Measurements from ENCODE around the gene IKZF3.
"Not testable (repeated sequence)": the region's sequence is repeated elsewhere in the genome, so short reads cannot be mapped to it uniquely, and the experiment has no call there.

IKZF3 gene

GRCh38 chr17:39714234-39714633 lies 149.9 kb downstream of the IKZF3 start:
- peaks cover 28 to 45% of the 10 kb centered on the region in 2 donors for H3K36me3 ChIP-seq (ENCODE audit: control insufficient read depth in 2 of 2, insufficient read depth in 2 of 2, low read length in 2 of 2)
- H3K4me1 ChIP-seq (ENCODE audit: control insufficient read depth, insufficient read depth, low read length), result peaks cover 3% of the 10 kb centered on the region
- no peaks in the 10 kb centered on the region for H3K9me3 ChIP-seq (ENCODE audit: control insufficient read depth in 2 of 2, low read length in 2 of 2)
- no peak overlapping the region for H3K4me3 ChIP-seq (ENCODE audit: low read length in 2 of 2)
- no peak overlapping the region for H3K27ac ChIP-seq (ENCODE audit: low read length)
- no peak overlapping the region for H3K9ac ChIP-seq (ENCODE audit: low read length in 2 of 2)
- H3K27me3 ChIP-seq (ENCODE audit: control insufficient read depth in 1 of 2, insufficient read depth in 2 of 2, low read length in 2 of 2), result no peaks in the 10 kb centered on the region

GRCh38 chr17:39711851-39712250 lies 152.3 kb downstream of the IKZF3 start:
- Histone ChIP-seq H3K4me1 (ENCODE audit: control insufficient read depth, insufficient read depth, low read length) (peaks cover 3% of the 10 kb centered on the region), H3K27me3 (ENCODE audit: control insufficient read depth in 1 of 2, insufficient read depth in 2 of 2, low read length in 2 of 2) (no peaks in the 10 kb centered on the region), H3K27ac (ENCODE audit: low read length) (no peak overlapping the region), H3K9ac (ENCODE audit: low read length in 2 of 2) (no peak overlapping the region), H3K36me3 (ENCODE audit: control insufficient read depth in 2 of 2, insufficient read depth in 2 of 2, low read length in 2 of 2) (peaks cover 29 to 49% of the 10 kb centered on the region in 2 donors), H3K4me3 (ENCODE audit: low read length in 2 of 2) (no peak overlapping the region), H3K9me3 (ENCODE audit: control insufficient read depth in 2 of 2, low read length in 2 of 2) (no peaks in the 10 kb centered on the region)

GRCh38 chr17:39711071-39711470 lies 153.0 kb downstream of the IKZF3 start:
- H3K9me3 ChIP-seq (ENCODE audit: control insufficient read depth in 2 of 2, low read length in 2 of 2); H3K9ac ChIP-seq (ENCODE audit: low read length in 2 of 2); H3K27ac ChIP-seq (ENCODE audit: low read length); H3K4me3 ChIP-seq (ENCODE audit: low read length in 2 of 2); H3K4me1 ChIP-seq (ENCODE audit: control insufficient read depth, insufficient read depth, low read length); H3K27me3 ChIP-seq (ENCODE audit: control insufficient read depth in 1 of 2, insufficient read depth in 2 of 2, low read length in 2 of 2): not testable (repeated sequence)
- peaks cover 29 to 51% of the 10 kb centered on the region in 2 donors for H3K36me3 ChIP-seq (ENCODE audit: control insufficient read depth in 2 of 2, insufficient read depth in 2 of 2, low read length in 2 of 2)

GRCh38 chr17:39709998-39710964 lies 153.8 kb downstream of the IKZF3 start:
- Histone ChIP-seq H3K9me3 (ENCODE audit: control insufficient read depth in 2 of 2, low read length in 2 of 2) (no peaks in the 10 kb centered on the region), H3K4me3 (ENCODE audit: low read length in 2 of 2) (no peak overlapping the region), H3K36me3 (ENCODE audit: control insufficient read depth in 2 of 2, insufficient read depth in 2 of 2, low read length in 2 of 2) (peaks cover 23 to 43% of the 10 kb centered on the region in 2 donors), H3K27me3 (ENCODE audit: control insufficient read depth in 1 of 2, insufficient read depth in 2 of 2, low read length in 2 of 2) (no peaks in the 10 kb centered on the region), H3K27ac (ENCODE audit: low read length) (no peak overlapping the region), H3K4me1 (ENCODE audit: control insufficient read depth, insufficient read depth, low read length) (peaks cover 4% of the 10 kb centered on the region), H3K9ac (ENCODE audit: low read length in 2 of 2) (no peak overlapping the region)

GRCh38 chr17:39709319-39709997 lies 154.7 kb downstream of the IKZF3 start:
- no peaks in the 10 kb centered on the region for H3K9me3 ChIP-seq (ENCODE audit: control insufficient read depth in 2 of 2, low read length in 2 of 2)
- no peak overlapping the region for H3K27ac ChIP-seq (ENCODE audit: low read length)
- peaks cover 12% of the 10 kb centered on the region for H3K4me1 ChIP-seq (ENCODE audit: control insufficient read depth, insufficient read depth, low read length)
- no peak overlapping the region for H3K4me3 ChIP-seq (ENCODE audit: low read length in 2 of 2)
- peaks cover 20 to 40% of the 10 kb centered on the region in 2 donors for H3K36me3 ChIP-seq (ENCODE audit: control insufficient read depth in 2 of 2, insufficient read depth in 2 of 2, low read length in 2 of 2)
- H3K9ac ChIP-seq (ENCODE audit: low read length in 2 of 2), result no peak overlapping the region
- no peaks in the 10 kb centered on the region for H3K27me3 ChIP-seq (ENCODE audit: control insufficient read depth in 1 of 2, insufficient read depth in 2 of 2, low read length in 2 of 2)
